Smooth muscle cell (in vitro differentiated cells): Measurements from ENCODE around the gene SNRNP27. TPM values are rescaled to one million over a fixed set of nuclear protein-coding genes. Genes with fewer than 3 reads are reported as not detected.

ENCODE experiments used
- DNase-seq: peaks from one replicate; lab custom pipeline; 2025; ENCODE audit not compliant: unreplicated experiment; lab: John Stamatoyannopoulos, UW
- H2AFZ ChIP-seq: fragments of 200-600 bp; sonication (generic); 2 replicates; pipeline ENCODE4 v1.6.0; 2016; ENCODE audit warnings: antibody characterized with exemption, low read depth, mild to moderate bottlenecking
- H3F3A ChIP-seq: fragments of 200-600 bp; sonication (generic); 2 replicates; pipeline ENCODE4 v1.6.0; 2017; ENCODE audit warnings: antibody characterized with exemption, low read depth
- H3K27ac ChIP-seq: fragments of 200-600 bp; sonication (generic); 2 replicates; pipeline ENCODE4 v1.5.1; 2016; ENCODE audit warnings: low read depth, mild to moderate bottlenecking
- H3K27me3 ChIP-seq: fragments of 200-600 bp; sonication (generic); 2 replicates; pipeline ENCODE4 v1.6.1; 2016; ENCODE audit warnings: low read depth, mild to moderate bottlenecking
- H3K36me3 ChIP-seq: fragments of 200-600 bp; sonication (generic); 2 replicates; pipeline ENCODE4 v1.5.1; 2016; ENCODE audit warnings: low read depth
- H3K4me1 ChIP-seq: fragments of 200-600 bp; sonication (generic); 2 replicates; pipeline ENCODE4 v1.5.1; 2016; ENCODE audit warnings: low read depth
- H3K4me2 ChIP-seq: fragments of 200-600 bp; sonication (generic); 2 replicates; pipeline ENCODE4 v1.6.0; 2016; ENCODE audit warnings: mild to moderate bottlenecking
- H3K4me3 ChIP-seq: fragments of 200-600 bp; sonication (generic); 2 replicates; pipeline ENCODE4 v1.5.1; 2016; ENCODE audit warnings: mild to moderate bottlenecking
- H3K79me2 ChIP-seq: fragments of 200-600 bp; sonication (generic); 2 replicates; pipeline ENCODE4 v1.6.0; 2016; ENCODE audit warnings: low read depth, mild to moderate bottlenecking
- H3K9ac ChIP-seq: fragments of 200-600 bp; sonication (generic); 2 replicates; pipeline ENCODE4 v1.6.0; 2016; ENCODE audit warnings: low read depth
- H3K9me3 ChIP-seq: fragments of 200-600 bp; sonication (generic); replicated peaks from 2 replicates; pipeline ENCODE4 v1.5.1; 2016; ENCODE audit warnings: low read depth
- H4K20me1 ChIP-seq: fragments of 200-600 bp; sonication (generic); 2 replicates; pipeline ENCODE4 v1.6.0; 2016; ENCODE audit warnings: low read depth
- WGBS: methylation state at CpG from one replicate; pipeline ENCODE4 v1.1.7; 2016; ENCODE audit warnings: low lambda C conversion rate; 5-methylcytosine and 5-hydroxymethylcytosine counted together
- polyA plus RNA-seq: library from polyadenylated mRNA; unstranded; fragments of >200 nt; fragmentation: Nextera tagmentation; extraction: Ambion mirVana; gene quantifications from 2 replicates; pipeline ENCODE4 v1.2.1, GENCODE V29; 2016
- total RNA-seq: library from RNA; depleted of rRNA; stranded (reverse); fragments of >200 nt; gene quantifications from 2 replicates; pipeline ENCODE4 v1.2.3, GENCODE V29; 2014
- TF ChIP-seq, protein P1 (sequence below): fragments of 200-600 bp; sonication (generic); IDR thresholded peaks from 2 replicates; pipeline ENCODE4 v1.5.1; 2017; ENCODE audit warnings: borderline replicate concordance, mild to moderate bottlenecking, antibody characterized with exemption; ENCODE audit not compliant: insufficient read depth, poor library complexity, severe bottlenecking

SNRNP27 gene
- total and polyA plus RNA-seq, 2 experiments from 2014 or later: 81.8 to 97.8 TPM

DNA sequence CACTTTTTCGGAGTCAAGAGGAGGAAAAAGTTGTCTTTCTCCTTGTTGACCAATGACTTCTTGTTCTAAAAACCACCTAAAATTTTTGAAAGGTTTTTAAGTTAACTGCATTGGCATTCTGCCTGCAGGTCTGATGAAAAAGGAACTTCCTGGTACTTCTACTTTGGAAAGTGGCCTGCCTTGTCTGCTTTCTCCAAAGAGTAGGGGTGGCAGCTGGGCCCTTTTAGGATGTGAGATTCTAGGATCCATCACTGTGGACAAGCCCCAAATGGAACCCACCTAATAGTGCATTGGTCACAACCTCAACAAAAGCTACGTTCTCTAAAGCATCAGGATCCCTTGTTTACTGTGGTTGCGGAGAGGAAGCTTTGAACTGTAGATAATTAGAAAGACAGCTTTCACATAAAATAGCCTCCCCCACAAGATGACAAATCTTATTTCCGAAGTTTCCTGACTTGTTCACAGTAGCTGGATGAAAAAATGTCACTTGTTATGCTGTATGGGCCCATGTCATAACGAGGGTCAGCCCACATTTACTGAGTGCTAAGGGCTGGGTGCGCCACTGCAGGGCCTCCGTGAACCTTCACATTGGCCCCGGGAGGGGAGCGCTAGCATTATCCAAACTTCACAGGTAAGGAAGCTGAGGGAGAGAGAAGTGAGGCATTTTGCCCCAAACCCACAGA, 50.2 kb downstream of the SNRNP27 start:
- Histone ChIP-seq H3K79me2 (no peaks in the 10 kb centered on the region), H2AFZ (no peak overlapping the region), H3K4me1 (peaks cover 14% of the 10 kb centered on the region), H3K4me2 (no peak overlapping the region), H3K9me3 (no peaks in the 10 kb centered on the region), H3K27ac (no peak overlapping the region), H3K9ac (no peak overlapping the region), H3F3A (no peaks in the 10 kb centered on the region), H3K36me3 (peaks cover 8% of the 10 kb centered on the region), H3K4me3 (no peak overlapping the region), H3K27me3 (no peaks in the 10 kb centered on the region), H4K20me1 (no peaks in the 10 kb centered on the region)
- WGBS: 87% methylated on average over 9 of the region's 9 CpGs
- no peak for DNase-seq
- TF ChIP-seq, protein P1, sequence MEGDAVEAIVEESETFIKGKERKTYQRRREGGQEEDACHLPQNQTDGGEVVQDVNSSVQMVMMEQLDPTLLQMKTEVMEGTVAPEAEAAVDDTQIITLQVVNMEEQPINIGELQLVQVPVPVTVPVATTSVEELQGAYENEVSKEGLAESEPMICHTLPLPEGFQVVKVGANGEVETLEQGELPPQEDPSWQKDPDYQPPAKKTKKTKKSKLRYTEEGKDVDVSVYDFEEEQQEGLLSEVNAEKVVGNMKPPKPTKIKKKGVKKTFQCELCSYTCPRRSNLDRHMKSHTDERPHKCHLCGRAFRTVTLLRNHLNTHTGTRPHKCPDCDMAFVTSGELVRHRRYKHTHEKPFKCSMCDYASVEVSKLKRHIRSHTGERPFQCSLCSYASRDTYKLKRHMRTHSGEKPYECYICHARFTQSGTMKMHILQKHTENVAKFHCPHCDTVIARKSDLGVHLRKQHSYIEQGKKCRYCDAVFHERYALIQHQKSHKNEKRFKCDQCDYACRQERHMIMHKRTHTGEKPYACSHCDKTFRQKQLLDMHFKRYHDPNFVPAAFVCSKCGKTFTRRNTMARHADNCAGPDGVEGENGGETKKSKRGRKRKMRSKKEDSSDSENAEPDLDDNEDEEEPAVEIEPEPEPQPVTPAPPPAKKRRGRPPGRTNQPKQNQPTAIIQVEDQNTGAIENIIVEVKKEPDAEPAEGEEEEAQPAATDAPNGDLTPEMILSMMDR: no peak

DNA sequence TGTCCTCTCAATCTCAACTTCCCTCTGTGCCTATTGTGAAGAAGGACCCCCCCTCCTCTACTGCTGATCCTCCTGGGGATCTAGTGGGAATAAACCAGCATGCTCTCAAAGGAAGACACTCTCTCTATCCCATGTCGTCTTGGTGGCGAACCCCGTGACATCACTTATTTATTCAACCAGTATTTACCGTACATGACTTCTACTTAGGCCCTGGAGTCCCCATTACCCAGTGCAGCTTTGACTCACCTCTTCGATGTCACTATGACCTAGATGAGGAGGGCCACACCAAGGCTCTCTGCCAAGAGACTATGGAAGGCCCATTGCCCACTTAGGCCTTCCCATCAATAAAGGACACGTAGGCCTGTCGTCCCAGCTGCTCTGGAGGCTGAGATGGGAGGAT, 51.0 kb downstream of the SNRNP27 start:
- no peaks in the 10 kb centered on the region for H3K79me2 ChIP-seq
- H3K4me3 ChIP-seq: no peak overlapping the region
- H3K9ac ChIP-seq: no peak overlapping the region
- H4K20me1 ChIP-seq: no peaks in the 10 kb centered on the region
- no peaks in the 10 kb centered on the region for H3K27me3 ChIP-seq
- peaks cover 13% of the 10 kb centered on the region for H3K4me1 ChIP-seq
- no peak overlapping the region for H3K27ac ChIP-seq
- no peak overlapping the region for H3K4me2 ChIP-seq
- no peaks in the 10 kb centered on the region for H3K9me3 ChIP-seq
- 96% methylated on average over 7 of the region's 7 CpGs for WGBS
- DNase-seq: no peak
- H3F3A ChIP-seq: no peaks in the 10 kb centered on the region
- peaks cover 5% of the 10 kb centered on the region for H3K36me3 ChIP-seq
- no peak overlapping the region for H2AFZ ChIP-seq
- TF ChIP-seq, protein P1: no peak

DNA sequence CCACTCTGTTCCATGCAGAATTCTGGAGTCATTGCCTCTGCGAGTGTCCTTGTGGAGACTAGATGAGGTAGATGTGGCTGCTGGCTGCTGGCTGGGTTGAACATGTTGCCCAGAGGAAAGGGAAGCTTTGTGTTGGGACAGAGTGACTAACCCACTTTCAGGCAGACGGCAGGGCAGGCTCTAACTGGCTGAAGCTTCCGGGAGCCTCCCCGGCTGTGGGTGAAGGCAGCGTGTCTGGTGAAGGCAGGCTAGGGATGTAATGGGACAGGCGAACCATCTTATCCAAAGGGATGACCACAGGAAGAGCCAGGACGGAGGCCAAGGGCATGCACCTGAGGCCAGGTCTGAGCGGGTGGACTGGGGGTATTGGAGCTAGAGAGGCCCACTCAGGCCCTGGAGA, 51.7 kb downstream of the SNRNP27 start:
- no peak overlapping the region for H3K27ac ChIP-seq
- no peak overlapping the region for H3K9ac ChIP-seq
- peaks cover 6% of the 10 kb centered on the region for H3K4me1 ChIP-seq
- H3F3A ChIP-seq: no peaks in the 10 kb centered on the region
- TF ChIP-seq, protein P1: no peak
- H4K20me1 ChIP-seq: no peaks in the 10 kb centered on the region
- no peaks in the 10 kb centered on the region for H3K9me3 ChIP-seq
- H2AFZ ChIP-seq: no peak overlapping the region
- no peaks in the 10 kb centered on the region for H3K79me2 ChIP-seq
- H3K36me3 ChIP-seq: peaks cover 5% of the 10 kb centered on the region
- DNase-seq: no peak
- H3K4me3 ChIP-seq: no peak overlapping the region
- WGBS: 56% methylated on average over 8 of the region's 8 CpGs
- no peak overlapping the region for H3K4me2 ChIP-seq
- no peaks in the 10 kb centered on the region for H3K27me3 ChIP-seq

DNA sequence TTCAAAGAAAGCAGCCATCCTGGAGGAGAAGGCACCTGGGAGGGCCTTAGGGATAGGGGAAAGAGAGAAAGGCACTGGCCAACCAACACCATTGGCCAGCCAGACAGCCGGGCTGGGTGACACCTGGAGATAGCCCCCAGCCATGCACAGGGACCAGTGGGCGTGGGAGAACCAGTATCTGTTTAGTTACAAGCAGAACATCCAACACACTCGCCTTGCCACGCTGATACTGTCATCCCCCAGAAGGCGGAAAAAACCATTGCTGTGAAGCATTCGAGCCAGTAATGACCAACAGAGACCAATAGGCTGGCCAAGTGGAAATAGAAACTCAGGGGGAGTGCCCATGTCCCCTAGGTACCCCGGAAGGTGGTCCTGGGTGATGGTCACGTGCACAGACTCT, 52.2 kb downstream of the SNRNP27 start:
- Histone ChIP-seq H2AFZ (no peak overlapping the region), H3F3A (no peaks in the 10 kb centered on the region), H3K9me3 (no peaks in the 10 kb centered on the region), H3K9ac (no peak overlapping the region), H4K20me1 (no peaks in the 10 kb centered on the region), H3K79me2 (no peaks in the 10 kb centered on the region), H3K4me2 (no peak overlapping the region), H3K4me3 (no peak overlapping the region), H3K4me1 (peaks cover 1% of the 10 kb centered on the region), H3K27me3 (no peaks in the 10 kb centered on the region), H3K27ac (peak overlapping the region; percentile 28), H3K36me3 (peaks cover 5% of the 10 kb centered on the region)
- TF ChIP-seq, protein P1: no peak
- DNase-seq: no peak
- WGBS: 79% methylated on average over 8 of the region's 8 CpGs
